Fibroblast of lung (primary cell): Measurements from ENCODE around the gene CAPSL.
"Not testable (repeated sequence)": the region's sequence is repeated elsewhere in the genome, so short reads cannot be mapped to it uniquely, and the experiment has no call there.

Experiments
- EZH2 ChIP-seq: IDR thresholded peaks from 2 replicates; pipeline ENCODE4 v1.5.1; 2012; ENCODE audit warnings: low read length, control low read depth, mild to moderate bottlenecking; ENCODE audit errors: missing control alignments
- TF ChIP-seq, protein P1 (sequence below), 2 donors: IDR thresholded peaks in 1 of 2; conservative IDR thresholded peaks in 1 of 2; 1 replicate in 1 of 2; 2 replicates in 1 of 2; pipeline ENCODE4 v1.5.1; 2011 to 2012; ENCODE audit warnings: low read length in 2 of 2, control low read depth in 1 of 2, inconsistent platforms in 1 of 2, low read depth in 1 of 2, mild to moderate bottlenecking in 1 of 2

DNA sequence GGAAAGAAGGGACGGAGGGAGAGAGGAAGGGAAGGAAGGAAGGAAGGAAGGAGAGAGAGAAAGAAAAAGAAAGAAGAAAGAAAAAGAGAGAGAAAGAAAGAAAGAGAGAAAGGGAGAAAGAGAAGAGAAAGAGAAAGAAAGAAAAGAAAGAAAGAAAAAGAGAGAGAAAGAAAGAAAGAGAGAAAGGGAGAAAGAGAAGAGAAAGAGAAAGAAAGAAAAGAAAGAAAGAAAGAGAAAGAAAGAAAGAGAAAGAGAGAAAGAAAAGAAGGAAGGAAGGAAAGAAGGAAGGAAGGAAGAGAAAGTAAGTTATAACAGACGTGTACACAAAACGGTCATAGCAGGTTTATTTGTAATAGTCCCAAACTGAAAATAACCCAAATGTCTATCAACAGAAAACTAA is 38.4 kb upstream of the CAPSL start:
- TF ChIP-seq, protein P1, sequence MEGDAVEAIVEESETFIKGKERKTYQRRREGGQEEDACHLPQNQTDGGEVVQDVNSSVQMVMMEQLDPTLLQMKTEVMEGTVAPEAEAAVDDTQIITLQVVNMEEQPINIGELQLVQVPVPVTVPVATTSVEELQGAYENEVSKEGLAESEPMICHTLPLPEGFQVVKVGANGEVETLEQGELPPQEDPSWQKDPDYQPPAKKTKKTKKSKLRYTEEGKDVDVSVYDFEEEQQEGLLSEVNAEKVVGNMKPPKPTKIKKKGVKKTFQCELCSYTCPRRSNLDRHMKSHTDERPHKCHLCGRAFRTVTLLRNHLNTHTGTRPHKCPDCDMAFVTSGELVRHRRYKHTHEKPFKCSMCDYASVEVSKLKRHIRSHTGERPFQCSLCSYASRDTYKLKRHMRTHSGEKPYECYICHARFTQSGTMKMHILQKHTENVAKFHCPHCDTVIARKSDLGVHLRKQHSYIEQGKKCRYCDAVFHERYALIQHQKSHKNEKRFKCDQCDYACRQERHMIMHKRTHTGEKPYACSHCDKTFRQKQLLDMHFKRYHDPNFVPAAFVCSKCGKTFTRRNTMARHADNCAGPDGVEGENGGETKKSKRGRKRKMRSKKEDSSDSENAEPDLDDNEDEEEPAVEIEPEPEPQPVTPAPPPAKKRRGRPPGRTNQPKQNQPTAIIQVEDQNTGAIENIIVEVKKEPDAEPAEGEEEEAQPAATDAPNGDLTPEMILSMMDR (conservative IDR thresholded peaks at IDR 0.05 in 1 of 2, IDR thresholded peaks at IDR 0.05 in 1 of 2; ENCODE audit: low read depth in 1 of 2, low read length in 2 of 2), result not testable (repeated sequence)
- not testable (repeated sequence) for TF ChIP-seq EZH2
